RWPE2 (cell line): Measurements from ENCODE around the gene LHX6.

Experiments used
- ATAC-seq: fragments of 200-7000 bp; cut with Tn5 transposase; 3 replicates; pipeline ENCODE4 v1.9.1; 2021; ENCODE audit warnings: low read depth
- DNase-seq: peaks from one replicate; pipeline ENCODE4 v3.0.0-alpha.2; 2020; ENCODE audit warnings: low spot score
- H3K27ac ChIP-seq: fragments of 450-650 bp; 2 replicates; pipeline ENCODE4 v1.5.1; 2017; ENCODE audit warnings: mild to moderate bottlenecking; ENCODE audit not compliant: poor library complexity, severe bottlenecking
- H3K27me3 ChIP-seq: fragments of 250-450 bp; sonication (Bioruptor Pico); 2 replicates; pipeline ENCODE4 v1.5.1; 2021; ENCODE audit warnings: mild to moderate bottlenecking, moderate library complexity; ENCODE audit not compliant: insufficient read depth, poor library complexity, severe bottlenecking
- H3K36me3 ChIP-seq: fragments of 250-450 bp; sonication (Bioruptor Pico); 2 replicates; pipeline ENCODE4 v1.5.1; 2020; ENCODE audit warnings: low read depth, mild to moderate bottlenecking, moderate library complexity
- H3K4me1 ChIP-seq: fragments of 250-450 bp; sonication (Bioruptor Pico); 2 replicates; pipeline ENCODE4 v1.5.1; 2021; ENCODE audit warnings: mild to moderate bottlenecking, moderate library complexity; ENCODE audit not compliant: insufficient read depth, poor library complexity, severe bottlenecking
- H3K4me3 ChIP-seq: fragments of 250-450 bp; sonication (Bioruptor Pico); 2 replicates; pipeline ENCODE4 v1.5.1; 2021; ENCODE audit warnings: mild to moderate bottlenecking, moderate library complexity; ENCODE audit not compliant: severe bottlenecking
- H3K9me3 ChIP-seq: fragments of 250-450 bp; sonication (Bioruptor Pico); 2 replicates; pipeline ENCODE4 v1.5.1; 2021; ENCODE audit warnings: mild to moderate bottlenecking, moderate library complexity; ENCODE audit not compliant: severe bottlenecking
- CTCF ChIP-seq: fragments of 450-650 bp; IDR thresholded peaks from one replicate; pipeline ENCODE4 v1.5.1; 2017; ENCODE audit warnings: mild to moderate bottlenecking, moderate library complexity; ENCODE audit not compliant: poor library complexity, severe bottlenecking

Gene LHX6

GRCh38 chr9:122173670-122174069 lies 55.1 kb downstream of the LHX6 start:
- DNase-seq (no peak), ATAC-seq (no peak)
- Histone ChIP-seq H3K36me3 (no peaks in the 10 kb centered on the region), H3K27me3 (no peaks in the 10 kb centered on the region), H3K4me1 (no peaks in the 10 kb centered on the region), H3K9me3 (no peaks in the 10 kb centered on the region), H3K27ac (no peak overlapping the region), H3K4me3 (no peak overlapping the region)
- no peak for TF ChIP-seq CTCF

- no peaks in the 10 kb centered on the region for H3K27me3 ChIP-seq
- no peak for DNase-seq
- no peaks in the 10 kb centered on the region for H3K4me1 ChIP-seq
- ATAC-seq, result no peak
- no peaks in the 10 kb centered on the region for H3K36me3 ChIP-seq
- no peak overlapping the region for H3K27ac ChIP-seq
- TF ChIP-seq CTCF, result no peak
- no peaks in the 10 kb centered on the region for H3K9me3 ChIP-seq
- H3K4me3 ChIP-seq, result no peak overlapping the region
These were observed 56.6 kb downstream of the LHX6 start for GRCh38 chr9:122172131-122172530.

GRCh38 chr9:122168356-122168755 lies 60.4 kb downstream of the LHX6 start:
- H3K4me3 ChIP-seq, result no peak overlapping the region
- H3K9me3 ChIP-seq, result no peaks in the 10 kb centered on the region
- H3K27me3 ChIP-seq, result no peaks in the 10 kb centered on the region
- TF ChIP-seq CTCF, result no peak
- no peak for ATAC-seq
- H3K27ac ChIP-seq, result no peak overlapping the region
- no peak for DNase-seq
- no peaks in the 10 kb centered on the region for H3K36me3 ChIP-seq
- H3K4me1 ChIP-seq, result no peaks in the 10 kb centered on the region

- Histone ChIP-seq H3K27ac (no peak overlapping the region), H3K4me3 (no peak overlapping the region), H3K36me3 (no peaks in the 10 kb centered on the region), H3K4me1 (peaks cover 4% of the 10 kb centered on the region), H3K9me3 (no peaks in the 10 kb centered on the region), H3K27me3 (no peaks in the 10 kb centered on the region)
- TF ChIP-seq CTCF, result no peak
- no peak for ATAC-seq
- no peak for DNase-seq
These were observed 64.5 kb downstream of the LHX6 start for GRCh38 chr9:122164286-122164685.

GRCh38 chr9:122162415-122162814 lies 66.3 kb downstream of the LHX6 start:
- TF ChIP-seq CTCF, result no peak
- ATAC-seq (no peak), DNase-seq (no peak)
- H3K9me3 ChIP-seq, result no peaks in the 10 kb centered on the region
- no peaks in the 10 kb centered on the region for H3K36me3 ChIP-seq
- H3K27me3 ChIP-seq, result no peaks in the 10 kb centered on the region
- H3K27ac ChIP-seq, result no peak overlapping the region
- H3K4me1 ChIP-seq, result peaks cover 11% of the 10 kb centered on the region
- no peak overlapping the region for H3K4me3 ChIP-seq
